HG02623 (cell line): ENCODE results near the gene SVOPL.
"Not testable (repeated sequence)": the region's sequence is repeated elsewhere in the genome, so short reads cannot be mapped to it uniquely, and the experiment has no call there.

Source experiments
- ATAC-seq: cut with Tn5 transposase; IDR thresholded peaks from one replicate; pipeline ENCODE4 v1.9.1; 2021; ENCODE audit warnings: moderate library complexity; ENCODE audit not compliant: unreplicated experiment

The SVOPL gene, protein sequence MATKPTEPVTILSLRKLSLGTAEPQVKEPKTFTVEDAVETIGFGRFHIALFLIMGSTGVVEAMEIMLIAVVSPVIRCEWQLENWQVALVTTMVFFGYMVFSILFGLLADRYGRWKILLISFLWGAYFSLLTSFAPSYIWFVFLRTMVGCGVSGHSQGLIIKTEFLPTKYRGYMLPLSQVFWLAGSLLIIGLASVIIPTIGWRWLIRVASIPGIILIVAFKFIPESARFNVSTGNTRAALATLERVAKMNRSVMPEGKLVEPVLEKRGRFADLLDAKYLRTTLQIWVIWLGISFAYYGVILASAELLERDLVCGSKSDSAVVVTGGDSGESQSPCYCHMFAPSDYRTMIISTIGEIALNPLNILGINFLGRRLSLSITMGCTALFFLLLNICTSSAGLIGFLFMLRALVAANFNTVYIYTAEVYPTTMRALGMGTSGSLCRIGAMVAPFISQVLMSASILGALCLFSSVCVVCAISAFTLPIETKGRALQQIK

DNA sequence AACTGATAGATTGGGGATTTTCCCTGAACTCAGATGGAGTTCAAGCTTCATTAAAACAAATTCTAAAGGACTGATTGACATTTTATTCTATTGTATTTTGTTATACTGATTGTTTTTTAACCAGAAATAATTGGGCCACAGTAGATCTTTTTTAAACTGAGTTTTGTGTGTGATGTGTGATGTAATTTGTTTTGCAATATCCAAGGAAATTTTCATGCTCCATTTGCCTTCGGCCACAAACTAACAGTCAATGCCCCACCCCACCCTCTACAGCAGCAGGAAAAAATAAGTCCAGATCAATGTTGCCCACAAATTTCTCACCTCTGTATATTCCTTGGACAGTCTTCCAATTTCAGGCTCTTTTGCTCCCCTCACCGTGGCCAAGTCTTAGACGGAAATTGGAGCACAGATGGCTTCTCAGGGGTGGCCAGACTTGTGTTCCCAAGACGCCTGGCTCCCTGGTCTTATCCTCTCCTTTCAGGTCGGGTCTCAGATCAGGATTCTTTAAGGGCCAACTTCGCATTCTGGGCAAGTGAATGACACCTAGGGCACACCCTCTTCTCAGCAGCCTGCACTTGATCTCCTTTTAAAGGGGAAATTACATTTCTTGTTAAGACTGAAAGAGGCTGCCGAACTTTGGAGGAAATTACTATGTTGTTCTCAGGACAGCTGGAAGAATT, at the start of gene SVOPL:
Gene SVOPL, minus strand, starts transcription at position 506 of the 680 bp plus-strand sequence. CDS start 22,317 bp downstream, outside the sequence.
- no peak for ATAC-seq

DNA sequence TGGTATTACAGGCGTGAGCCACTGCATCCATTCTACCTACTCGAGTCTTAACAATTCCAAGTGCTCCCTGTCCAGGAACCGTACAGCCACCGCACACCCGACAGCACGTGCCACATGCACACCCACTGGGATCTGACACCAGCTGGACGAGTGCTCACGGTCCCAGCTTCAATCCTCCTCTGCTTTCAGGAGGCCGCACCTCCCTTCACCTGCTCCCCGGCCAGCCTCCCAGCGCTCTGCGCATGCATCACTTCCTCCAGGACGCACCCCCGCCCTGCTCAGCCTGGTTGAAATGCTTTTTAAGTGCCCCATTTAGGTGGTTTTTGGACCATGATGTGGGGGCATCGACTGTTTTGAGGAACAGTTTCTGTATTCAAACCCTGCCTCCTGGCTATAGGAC, 49.3 kb upstream of the SVOPL start:
- no peak for ATAC-seq

DNA sequence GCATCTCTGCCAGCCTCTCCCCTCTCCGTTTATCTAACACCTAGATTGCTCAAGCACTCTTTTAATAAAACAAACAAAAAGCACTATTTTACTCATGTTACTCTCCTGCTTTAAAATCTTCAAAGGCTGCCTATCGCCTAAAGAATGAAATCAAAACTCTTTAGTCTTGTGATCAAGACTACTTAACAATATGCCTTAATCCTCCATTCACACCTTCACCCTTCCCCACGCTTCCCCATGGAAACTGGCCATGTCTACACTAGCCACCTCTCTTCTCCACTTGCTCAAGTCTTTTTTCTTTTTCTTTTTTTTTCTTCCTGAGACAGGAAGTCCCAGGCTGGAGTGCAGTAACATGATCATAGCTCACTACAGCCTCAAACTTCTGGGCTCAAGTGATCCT, 48.8 kb upstream of the SVOPL start:
- no peak for ATAC-seq

DNA sequence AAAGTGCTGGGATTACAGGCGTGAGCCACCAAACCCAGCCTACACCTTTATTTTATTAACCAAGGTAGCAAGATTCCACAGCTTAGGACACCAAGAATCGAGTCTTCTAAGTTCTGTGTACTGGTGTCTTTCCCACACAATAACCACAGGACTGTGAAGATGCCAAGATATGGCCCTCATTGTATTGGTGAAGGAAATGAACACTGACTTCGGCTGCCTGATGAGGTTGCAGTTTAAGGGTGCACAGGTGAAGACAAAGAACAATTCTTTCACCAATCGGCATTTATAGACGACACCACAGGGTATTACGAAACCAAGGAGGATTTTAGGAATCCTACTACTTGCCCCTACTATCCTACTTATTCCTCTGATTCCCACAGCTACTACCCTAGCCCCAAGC, 47.5 kb upstream of the SVOPL start:
- no peak for ATAC-seq

DNA sequence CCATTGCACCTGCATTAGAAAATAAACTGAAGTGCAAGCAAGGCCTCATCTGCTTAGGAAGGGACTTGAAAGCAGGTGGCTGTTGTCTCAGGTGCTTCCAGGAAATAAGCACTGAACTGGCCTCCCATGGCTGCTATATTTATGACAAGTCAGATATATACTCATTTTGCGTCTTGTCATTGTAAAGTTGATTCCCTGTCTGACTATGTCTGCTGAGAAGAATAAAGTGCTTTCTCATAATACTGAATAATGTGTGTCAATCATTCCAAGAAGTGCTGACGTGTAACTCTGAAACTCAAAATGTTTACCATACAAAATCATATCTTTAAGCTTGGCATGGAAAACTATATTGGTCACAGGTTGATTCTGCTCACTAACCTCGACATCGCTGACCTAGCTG, 44.9 kb upstream of the SVOPL start:
- no peak for ATAC-seq

DNA sequence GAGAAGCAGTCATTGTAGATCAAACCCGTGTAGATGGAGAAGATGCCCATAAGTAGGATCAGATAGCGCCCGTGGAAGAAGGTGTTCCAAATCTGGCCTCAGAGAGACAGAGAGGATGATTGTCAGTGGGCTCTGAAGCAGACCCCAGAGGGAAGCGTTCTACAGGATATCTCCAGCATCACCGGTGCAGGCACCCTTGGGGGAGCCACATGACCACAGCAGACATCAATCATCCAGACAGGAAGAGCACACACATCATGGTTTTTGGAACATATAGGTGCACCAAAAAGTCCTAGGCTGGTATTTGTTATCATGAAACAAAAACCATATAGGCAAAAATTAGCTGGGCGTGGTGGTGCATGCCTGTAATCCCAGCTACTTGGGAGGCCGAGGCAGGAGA, 44.0 kb upstream of the SVOPL start:
- no peak for ATAC-seq

DNA sequence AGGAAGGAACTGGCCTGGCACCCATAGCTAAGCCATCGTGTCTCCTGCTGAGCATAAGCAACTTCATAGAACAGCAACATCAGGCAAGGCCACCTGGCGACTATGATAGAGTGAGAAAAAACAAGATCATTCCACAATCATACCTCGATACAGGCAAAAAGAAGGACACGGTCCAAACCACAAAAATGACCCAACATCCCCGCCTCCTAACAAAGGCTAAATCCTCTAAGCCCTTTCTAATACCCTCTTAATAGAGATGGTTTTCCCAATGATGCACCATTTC, 40.2 kb upstream of the SVOPL start:
- no peak for ATAC-seq

DNA sequence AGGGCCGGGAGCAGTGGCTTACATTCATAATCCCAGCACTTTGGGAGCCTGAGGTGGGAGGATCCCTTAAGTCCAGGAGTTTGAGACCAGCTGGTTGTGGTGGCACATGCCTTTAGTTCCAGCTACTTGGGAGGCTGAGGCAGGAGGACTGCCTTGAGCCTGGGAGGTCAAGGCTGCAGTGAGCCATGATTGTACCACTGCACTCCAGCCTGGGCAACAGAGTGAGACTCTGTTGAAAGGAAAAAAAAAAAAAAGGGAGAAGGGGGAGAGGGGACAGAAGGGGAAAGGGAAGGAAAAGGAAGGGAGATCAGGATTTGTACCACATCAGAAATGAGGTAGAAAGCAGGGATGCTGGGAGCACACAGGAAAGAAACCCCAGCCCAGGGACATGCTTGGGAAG, 38.7 kb upstream of the SVOPL start:
- no peak for ATAC-seq

DNA sequence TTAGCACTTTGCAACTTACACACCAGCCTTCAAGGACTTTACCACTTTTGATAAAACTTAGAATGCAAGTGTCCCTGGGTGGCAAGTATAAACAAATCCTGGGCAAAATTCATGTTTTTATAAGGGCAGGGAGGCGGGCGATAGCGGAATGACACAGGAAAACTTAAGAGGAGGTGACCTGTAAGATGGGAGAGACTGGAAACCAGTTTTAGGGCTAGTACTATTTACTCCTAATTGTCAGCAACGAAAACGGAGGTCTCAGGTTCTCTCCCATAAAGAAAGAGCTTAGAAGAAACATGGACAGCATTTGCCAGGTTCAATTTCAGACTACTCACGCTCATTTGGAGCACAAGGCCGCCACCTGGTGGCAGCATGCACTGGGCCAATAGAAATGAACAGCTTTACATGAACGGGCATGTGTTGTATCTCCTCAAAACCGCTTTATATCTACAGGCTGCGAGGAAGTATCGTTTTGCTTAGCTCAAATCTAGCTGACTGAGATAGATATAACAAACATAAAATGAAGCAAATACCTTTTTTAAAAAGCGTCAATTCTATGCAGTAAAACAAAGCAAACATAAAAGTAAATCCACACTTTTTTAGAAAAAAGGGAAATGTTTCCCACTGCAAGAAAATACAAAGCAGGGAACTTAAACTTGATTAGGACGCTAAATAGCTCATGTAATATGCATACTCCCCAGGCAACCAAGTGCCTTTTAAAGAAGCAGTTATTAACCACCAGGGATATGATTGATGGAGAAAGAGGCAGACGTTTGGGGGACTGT, 37.6 kb upstream of the SVOPL start:
- peak; percentile 77 for ATAC-seq

DNA sequence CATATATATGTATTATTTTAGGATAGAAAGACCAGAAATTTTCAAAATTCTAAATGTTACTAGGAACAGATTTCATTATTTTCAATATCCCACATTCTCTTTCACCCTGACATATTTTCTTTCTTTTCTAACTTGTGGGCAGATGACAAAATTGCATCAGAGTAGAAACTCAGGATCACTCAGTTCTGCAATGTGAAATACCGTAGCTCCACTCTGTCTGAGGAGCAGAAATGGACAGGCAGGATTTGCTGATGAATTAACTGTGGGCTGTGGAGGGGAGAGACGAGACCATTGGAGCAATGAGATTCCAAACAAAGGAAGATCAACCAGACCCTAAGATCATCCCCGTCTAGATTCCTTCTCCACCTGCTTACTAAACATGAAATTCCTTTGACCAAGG, 37.0 kb upstream of the SVOPL start:
- ATAC-seq = no peak

DNA sequence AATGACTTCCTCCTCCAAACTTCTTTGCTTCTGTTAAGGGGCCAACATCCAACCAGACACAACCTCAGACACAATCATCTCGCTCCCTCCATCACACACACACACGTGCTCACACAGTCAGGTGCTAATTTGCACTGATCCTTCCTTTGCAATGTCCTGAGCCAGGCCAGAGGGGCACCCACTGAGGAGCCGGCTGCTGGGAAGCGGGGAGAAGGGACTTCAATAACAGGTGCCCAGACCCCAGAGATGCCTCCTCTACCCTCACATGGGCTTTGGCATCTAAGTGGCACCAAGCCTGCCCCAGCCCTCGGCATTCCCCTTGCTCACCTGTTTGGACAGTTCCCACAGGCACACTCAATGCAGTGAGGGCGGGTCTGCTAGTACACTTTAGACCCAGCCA, 34.2 kb upstream of the SVOPL start:
- ATAC-seq = no peak

DNA sequence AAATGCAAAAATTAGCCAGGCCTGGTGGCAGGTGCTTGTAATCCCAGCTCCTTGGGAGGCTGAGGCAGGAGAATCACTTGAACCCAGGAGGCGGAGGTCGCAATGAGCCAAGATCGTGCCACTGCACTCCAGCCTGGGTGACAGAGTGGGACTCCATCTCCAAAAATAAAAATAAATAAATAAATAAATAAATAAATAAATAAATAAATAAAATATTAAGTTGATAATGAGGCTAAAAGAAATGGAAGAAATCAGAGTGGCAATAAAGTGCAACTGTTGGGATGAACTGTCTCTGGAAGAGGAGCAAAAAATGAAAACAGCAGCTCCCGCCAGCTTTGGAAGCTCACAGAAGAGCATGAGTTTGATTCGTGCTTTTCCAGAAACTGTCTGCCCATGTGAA, 30.6 kb upstream of the SVOPL start:
- not testable (repeated sequence) for ATAC-seq

DNA sequence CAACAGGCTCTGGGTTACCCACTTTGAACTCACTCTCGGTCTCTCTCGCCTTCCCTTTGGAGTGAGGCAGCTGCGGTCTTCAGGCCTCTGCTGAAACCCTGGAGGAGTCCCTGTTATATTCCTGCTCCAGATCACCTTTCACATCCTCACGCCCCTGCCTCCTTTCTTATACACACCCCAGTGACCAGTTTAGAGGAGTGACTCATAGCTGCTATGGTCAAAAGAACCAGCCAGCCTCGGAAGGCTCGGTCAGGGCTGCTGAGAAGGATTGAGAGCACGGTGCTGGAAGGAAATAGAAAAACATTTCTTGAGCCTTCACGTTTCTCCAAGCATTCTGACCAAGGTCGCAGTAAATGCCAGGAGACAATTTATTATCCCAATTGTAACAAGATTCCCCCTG, 28.3 kb upstream of the SVOPL start:
- ATAC-seq = no peak

DNA sequence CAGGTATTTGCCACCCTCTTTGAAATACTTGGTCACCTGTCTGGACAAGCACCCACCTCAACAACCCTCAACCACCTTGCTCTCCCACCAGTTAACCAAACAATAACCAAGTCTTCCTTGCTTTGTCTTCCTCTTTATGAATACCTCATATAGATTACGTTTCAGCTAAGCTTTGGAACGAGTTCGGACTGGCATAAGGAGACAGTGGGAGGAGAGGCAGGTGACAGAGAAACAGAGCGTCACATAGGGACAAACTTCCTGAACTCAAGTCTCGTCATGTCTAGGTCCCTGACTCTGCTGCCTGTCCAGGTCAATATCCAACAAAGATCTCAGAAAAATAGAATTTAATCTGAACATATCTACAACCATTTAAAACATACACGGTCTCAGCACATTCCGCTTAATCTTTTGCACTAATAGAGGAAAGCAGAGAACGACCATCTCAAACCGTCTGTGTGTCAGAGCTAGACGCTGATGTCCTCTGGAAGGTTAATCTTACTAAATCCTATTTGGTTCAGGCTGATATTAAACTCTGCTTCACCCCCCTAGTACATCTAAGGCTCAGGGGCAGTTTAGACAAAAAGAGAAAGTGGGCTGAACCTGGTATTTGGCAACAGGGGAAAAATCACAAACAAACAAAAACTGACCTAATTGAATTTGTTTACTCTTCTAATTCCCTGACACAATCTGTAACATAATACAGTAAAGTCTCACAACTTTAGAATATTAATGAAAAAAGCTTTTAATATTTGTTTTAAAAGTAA, 26.4 kb upstream of the SVOPL start:
- ATAC-seq = no peak

DNA sequence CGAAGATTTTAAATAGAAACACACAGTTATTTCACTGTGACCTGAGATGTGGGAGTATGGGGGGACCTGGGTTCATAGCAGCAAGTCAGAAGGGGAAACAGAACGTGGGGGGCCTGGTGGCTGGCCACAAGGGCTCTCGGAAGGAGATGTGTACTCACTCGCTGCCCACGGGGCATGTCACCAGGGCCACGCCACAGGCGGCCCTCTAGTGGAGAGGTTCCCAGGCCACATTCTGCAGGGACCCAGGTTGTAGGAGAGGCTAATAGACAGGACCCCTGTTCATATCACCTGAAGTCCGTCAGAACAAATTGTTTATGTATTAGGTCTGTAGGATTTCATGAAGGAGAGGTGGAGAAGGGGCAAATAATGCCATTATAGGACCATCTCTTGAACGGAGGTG, 25.1 kb upstream of the SVOPL start:
- ATAC-seq = no peak

DNA sequence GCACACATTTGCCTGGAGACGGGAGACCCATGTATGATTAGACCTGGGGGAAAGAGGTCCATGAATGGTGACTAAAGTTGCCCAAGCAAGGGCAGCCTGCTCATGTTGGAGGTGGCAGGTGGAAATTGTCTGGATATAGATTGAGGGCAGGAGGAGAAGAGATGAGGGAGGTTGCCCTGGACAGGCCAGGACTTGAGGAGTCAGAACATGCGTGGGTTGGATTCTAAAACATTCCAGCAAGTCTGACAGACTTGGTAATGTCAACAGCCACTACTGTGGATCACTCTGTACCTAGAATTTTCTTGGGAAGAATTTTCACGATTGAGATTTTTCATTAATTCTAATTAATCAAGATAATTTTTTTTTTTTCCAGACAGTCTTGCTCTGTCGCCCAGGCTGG, 19.1 kb upstream of the SVOPL start:
- ATAC-seq = no peak

DNA sequence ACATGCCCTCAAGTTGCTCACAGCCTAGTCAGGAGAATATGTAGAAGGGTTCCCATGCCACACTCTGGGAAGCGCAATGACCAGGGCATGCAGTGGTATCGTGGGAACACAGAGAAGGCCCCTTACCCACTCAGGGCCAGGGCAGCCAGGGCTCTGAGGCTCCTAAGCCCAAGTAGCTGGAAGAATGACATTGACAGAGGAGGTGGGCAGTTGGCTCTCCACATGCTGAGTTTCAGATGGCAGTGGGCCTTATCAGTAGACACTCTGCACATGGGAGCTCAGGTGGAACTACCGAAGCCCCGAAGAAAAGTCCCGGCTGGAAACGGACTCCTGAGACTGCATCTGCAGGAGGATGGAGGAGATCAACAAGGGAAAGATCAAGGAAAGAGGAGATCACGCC, 15.7 kb upstream of the SVOPL start:
- ATAC-seq = no peak

DNA sequence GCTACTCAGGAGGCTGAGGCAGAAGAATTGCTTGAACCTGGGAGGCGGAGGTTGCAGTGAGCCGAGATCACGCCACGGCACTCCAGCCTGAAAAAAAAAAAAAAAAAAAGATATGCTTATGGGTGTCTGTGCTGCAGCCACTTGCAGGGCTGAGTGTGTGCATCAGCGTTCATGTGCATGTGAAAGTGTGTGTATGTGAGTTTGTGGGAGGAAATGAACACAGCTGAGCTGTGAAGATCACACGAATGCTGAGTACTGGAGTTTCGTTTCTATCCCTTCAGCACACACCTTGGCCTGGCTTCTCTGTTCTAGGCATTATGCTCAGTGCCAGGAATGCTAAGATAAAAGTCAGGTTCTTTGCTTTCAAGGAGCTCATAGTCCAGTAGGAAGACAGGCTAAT, 12.0 kb upstream of the SVOPL start:
- ATAC-seq = no peak

DNA sequence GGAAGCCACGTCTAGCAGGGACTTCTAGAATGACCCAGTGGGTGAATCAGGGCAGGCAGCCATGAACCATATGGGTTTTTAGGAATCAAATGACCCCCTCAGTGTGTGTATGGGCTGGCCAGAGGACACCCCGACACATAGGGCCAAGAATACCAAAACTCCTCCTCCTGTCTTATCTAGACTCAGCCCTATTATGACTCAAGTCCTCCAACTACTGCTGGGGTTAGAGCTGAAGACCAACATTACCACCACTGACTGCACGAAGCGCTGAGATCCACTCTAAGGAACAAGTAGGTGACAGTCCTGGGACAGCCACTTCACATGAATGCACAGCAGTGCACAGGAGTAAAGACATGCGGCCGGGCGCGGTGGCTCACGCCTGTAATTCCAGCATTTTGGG, 11.5 kb upstream of the SVOPL start:
- no peak for ATAC-seq

DNA sequence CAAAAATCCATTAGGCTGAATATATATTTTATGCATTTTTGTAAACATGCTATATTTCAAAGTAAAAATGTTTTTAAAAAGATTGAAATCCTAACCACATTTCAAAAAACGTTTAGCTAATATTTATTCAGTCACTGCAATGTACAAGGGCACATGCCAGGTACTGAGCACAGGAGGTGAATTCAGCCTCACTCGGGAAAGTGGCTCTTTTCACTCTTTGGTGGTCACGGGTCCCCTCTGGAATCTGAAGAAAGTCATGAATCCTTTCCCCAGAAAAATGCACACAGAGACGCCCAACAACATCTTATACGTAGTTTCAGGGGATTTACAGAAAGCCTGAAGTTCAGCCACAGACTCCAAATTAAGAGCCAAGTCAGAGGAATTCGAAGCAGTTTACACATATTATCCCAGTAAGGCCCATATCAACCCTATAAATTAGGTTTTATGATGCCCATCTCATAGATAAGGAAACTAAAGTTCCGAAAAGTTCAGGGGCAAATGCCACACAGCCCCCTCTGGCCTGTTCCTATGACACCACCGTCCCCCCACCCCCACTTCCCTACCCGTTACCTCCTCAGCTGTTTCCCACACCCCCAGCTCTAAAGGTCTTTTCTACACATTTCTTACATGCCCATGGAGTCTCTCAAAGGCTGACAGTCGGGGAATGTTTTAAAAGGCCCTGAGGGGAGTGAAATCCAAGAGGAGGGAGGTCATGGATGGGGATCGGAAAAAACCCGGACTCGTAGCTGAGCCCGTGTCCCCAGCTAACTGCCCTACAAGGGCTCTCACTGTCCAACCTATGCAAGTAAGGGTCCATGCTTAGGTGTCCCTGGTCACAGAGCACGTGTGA, 9.6 kb upstream of the SVOPL start:
- ATAC-seq = no peak
